ENCODE data around the gene RPL7L1. TPM values are rescaled to one million over a fixed set of nuclear protein-coding genes. Genes with fewer than 3 reads are reported as not detected.

Gene RPL7L1
- total and polyA plus RNA-seq, 2 of the 4 experiments (the other 2 are of a cell fraction) = 43.0 to 112 TPM

GRCh38 chr6:42937548-42938427 lies 58.4 kb downstream of the RPL7L1 start:
- Histone ChIP-seq H2BK15ac (ENCODE audit: low read depth, low read length) (no peak overlapping the region), H3K27me3 (ENCODE audit: control insufficient read depth, insufficient read depth, low read length) (no peaks in the 10 kb centered on the region), H3K9me3 (ENCODE audit: control insufficient read depth, insufficient read depth, low read length) (no peaks in the 10 kb centered on the region), H2AK9ac (replicated peaks; ENCODE audit: low read depth, low read length, poor library complexity) (no peak overlapping the region), H2AFZ (replicated peaks; ENCODE audit: low read length, poor library complexity) (no peak overlapping the region), H3K4ac (ENCODE audit: low read depth, low read length) (no peak overlapping the region), H3K14ac (replicated peaks; ENCODE audit: low read depth, low read length) (no peak overlapping the region), H3K18ac (ENCODE audit: low read depth, low read length) (no peak overlapping the region), H3K27ac (ENCODE audit: insufficient read depth, low read length) (no peak overlapping the region), H2AK5ac (ENCODE audit: low read depth, low read length) (no peak overlapping the region), H3K56ac (ENCODE audit: extremely low read depth, insufficient read depth, low read length) (no peak overlapping the region), H3K9ac (ENCODE audit: low read depth, low read length) (no peak overlapping the region), H4K20me1 (ENCODE audit: insufficient read depth, low read length) (no peaks in the 10 kb centered on the region; the same call in 1 of the 2 replicates), H2BK120ac (ENCODE audit: low read depth, low read length) (no peak overlapping the region), H3K4me1 (ENCODE audit: control insufficient read depth, insufficient read depth, low read length) (no peaks in the 10 kb centered on the region), H3K9me1 (ENCODE audit: insufficient read depth, low read length) (peaks cover 4% of the 10 kb centered on the region; the same call in 1 of the 2 replicates), H4K91ac (ENCODE audit: insufficient read depth, low read depth, low read length) (no peak overlapping the region), H4K8ac (ENCODE audit: low read depth in 2 of 2, low read length in 2 of 2) (no peak overlapping the region), H2BK20ac (ENCODE audit: low read depth, low read length) (no peak overlapping the region), H2BK5ac (ENCODE audit: low read depth, low read length, poor library complexity, severe bottlenecking) (no peak overlapping the region), H3K4me3 (ENCODE audit: insufficient read depth, low read depth, low read length) (no peak overlapping the region), H3K79me1 (ENCODE audit: low read depth in 1 of 2, low read length in 2 of 2) (peaks cover 26 to 42% of the 10 kb centered on the region in 2 experiments), H3K36me3 (ENCODE audit: control insufficient read depth, insufficient read depth, low read length) (peaks cover 34% of the 10 kb centered on the region), H3K4me2 (ENCODE audit: low read depth, low read length) (no peak overlapping the region), H3K23ac (ENCODE audit: low read depth, low read length) (no peak overlapping the region), H4K5ac (ENCODE audit: low read depth, low read length) (no peak overlapping the region)
- no peak for DNase-seq
- 95% methylated on average over 7 of the region's 13 CpGs; no CpG with 5 or more reads in 1 of the 2 experiments for WGBS, 2 experiments (ENCODE audit: extremely low coverage in 2 of 2, insufficient read length in 1 of 2)
- CTCF ChIA-PET = no interaction called here
- POLR2A ChIA-PET (ENCODE audit: unreplicated experiment) = no interaction called here
- intact Hi-C loops (cut with micrococcal nuclease) (no loop called here), dilution Hi-C loops (cut with HindIII; ENCODE audit: low sequenced_read_pairs, unreplicated experiment) (no loop called here), in situ Hi-C loops (cut with MboI; ENCODE audit: low sequenced_read_pairs) (no loop called here)
- TF ChIP-seq POLR2A (IDR thresholded peaks at IDR 0.05; ENCODE audit: low read depth, low read length) (no peak), BHLHE40 (IDR thresholded peaks at IDR 0.05; ENCODE audit: low read depth, low read length) (no peak), CEBPB (IDR thresholded peaks at IDR 0.05; ENCODE audit: low read depth, low read length) (no peak), MAFK (IDR thresholded peaks at IDR 0.05; ENCODE audit: low read depth, low read length) (no peak), FOS (IDR thresholded peaks at IDR 0.05; ENCODE audit: low read depth, low read length) (no peak)
- TF ChIP-seq, protein P1, sequence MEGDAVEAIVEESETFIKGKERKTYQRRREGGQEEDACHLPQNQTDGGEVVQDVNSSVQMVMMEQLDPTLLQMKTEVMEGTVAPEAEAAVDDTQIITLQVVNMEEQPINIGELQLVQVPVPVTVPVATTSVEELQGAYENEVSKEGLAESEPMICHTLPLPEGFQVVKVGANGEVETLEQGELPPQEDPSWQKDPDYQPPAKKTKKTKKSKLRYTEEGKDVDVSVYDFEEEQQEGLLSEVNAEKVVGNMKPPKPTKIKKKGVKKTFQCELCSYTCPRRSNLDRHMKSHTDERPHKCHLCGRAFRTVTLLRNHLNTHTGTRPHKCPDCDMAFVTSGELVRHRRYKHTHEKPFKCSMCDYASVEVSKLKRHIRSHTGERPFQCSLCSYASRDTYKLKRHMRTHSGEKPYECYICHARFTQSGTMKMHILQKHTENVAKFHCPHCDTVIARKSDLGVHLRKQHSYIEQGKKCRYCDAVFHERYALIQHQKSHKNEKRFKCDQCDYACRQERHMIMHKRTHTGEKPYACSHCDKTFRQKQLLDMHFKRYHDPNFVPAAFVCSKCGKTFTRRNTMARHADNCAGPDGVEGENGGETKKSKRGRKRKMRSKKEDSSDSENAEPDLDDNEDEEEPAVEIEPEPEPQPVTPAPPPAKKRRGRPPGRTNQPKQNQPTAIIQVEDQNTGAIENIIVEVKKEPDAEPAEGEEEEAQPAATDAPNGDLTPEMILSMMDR (conservative IDR thresholded peaks at IDR 0.05; ENCODE audit: low read depth, low read length) = no peak
- no peak for ATAC-seq (ENCODE audit: low read depth)
- BruUV-seq (replicated peaks) = no TSS peak
